Keratinocyte (primary cell): ENCODE measurements around the gene ZCCHC3. TPM values are rescaled to one million over a fixed set of nuclear protein-coding genes. Genes with fewer than 3 reads are reported as not detected.

Experiments used
- DNase-seq: peaks from one replicate; pipeline ENCODE4 v3.0.0-alpha.2; 2011; ENCODE audit warnings: low read depth, missing footprints, low spot score
- FAIRE-seq: peaks from 2 replicates; lab custom pipeline; 2011; peaks lifted over from hg19 to GRCh38; lab: Jason Lieb, UNC
- H2AFZ ChIP-seq: 2 replicates; pipeline ENCODE4 v1.6.0; 2012; ENCODE audit warnings: low read length, control low read depth, inconsistent platforms; ENCODE audit not compliant: control insufficient read depth
- H3K27ac ChIP-seq: 2 replicates; pipeline ENCODE4 v1.5.1; 2011; ENCODE audit warnings: low read length; ENCODE audit not compliant: control insufficient read depth, insufficient read depth
- H3K27me3 ChIP-seq: 3 replicates; pipeline ENCODE4 v1.6.0; 2011; ENCODE audit warnings: low read length; ENCODE audit not compliant: control insufficient read depth, insufficient read depth; ENCODE audit errors: extremely low read depth
- H3K36me3 ChIP-seq, 2 experiments: 2 replicates in 1 of 2; 3 replicates in 1 of 2; pipeline ENCODE4 v1.5.1; 2011; ENCODE audit warnings: low read length in 2 of 2, mild to moderate bottlenecking in 1 of 2; ENCODE audit not compliant: control insufficient read depth in 2 of 2, insufficient read depth in 2 of 2; ENCODE audit errors: extremely low read depth in 1 of 2
- H3K4me1 ChIP-seq: 3 replicates; pipeline ENCODE4 v1.5.1; 2011; ENCODE audit warnings: low read length; ENCODE audit not compliant: control insufficient read depth, insufficient read depth; ENCODE audit errors: extremely low read depth
- H3K4me2 ChIP-seq: 3 replicates; pipeline ENCODE4 v1.6.0; 2011; ENCODE audit warnings: low read depth, low read length; ENCODE audit not compliant: control insufficient read depth, insufficient read depth; ENCODE audit errors: extremely low read depth
- H3K4me3 ChIP-seq, 3 experiments: fragments of 200-600 bp in 1 of 3; sonication (generic) in 1 of 3; 2 replicates in 2 of 3; 3 replicates in 1 of 3; pipeline ENCODE4 v1.5.1; 2011 to 2016; ENCODE audit warnings: low read length in 3 of 3, mild to moderate bottlenecking in 3 of 3, control low read depth in 2 of 3, inconsistent platforms in 1 of 3, low read depth in 1 of 3, mixed read lengths in 1 of 3, mixed run types in 1 of 3, moderate library complexity in 1 of 3; ENCODE audit not compliant: control insufficient read depth in 2 of 3, insufficient read depth in 2 of 3; ENCODE audit errors: extremely low read depth in 1 of 3
- H3K79me2 ChIP-seq: 2 replicates; pipeline ENCODE4 v1.6.0; 2012; ENCODE audit warnings: low read length; ENCODE audit not compliant: control insufficient read depth, insufficient read depth
- H3K9ac ChIP-seq: 3 replicates; pipeline ENCODE4 v1.6.0; 2011; ENCODE audit warnings: low read length; ENCODE audit not compliant: control insufficient read depth, insufficient read depth; ENCODE audit errors: extremely low read depth
- H3K9me1 ChIP-seq: 3 replicates; pipeline ENCODE4 v1.6.0; 2011; ENCODE audit warnings: low read length; ENCODE audit not compliant: control insufficient read depth, insufficient read depth; ENCODE audit errors: extremely low read depth
- H3K9me3 ChIP-seq: 2 replicates; pipeline ENCODE4 v1.5.1; 2012; ENCODE audit warnings: low read depth, low read length; ENCODE audit not compliant: control insufficient read depth
- H4K20me1 ChIP-seq: 3 replicates; pipeline ENCODE4 v1.6.0; 2011; ENCODE audit warnings: low read length; ENCODE audit not compliant: control insufficient read depth, insufficient read depth; ENCODE audit errors: extremely low read depth
- CTCF ChIP-seq, 3 experiments: IDR thresholded peaks in 1 of 3; conservative IDR thresholded peaks in 1 of 3; optimal IDR thresholded peaks in 1 of 3; 2 replicates in 2 of 3; 3 replicates in 1 of 3; pipeline versions ENCODE3 to v1.5.1; 2011; ENCODE audit warnings: low read length in 3 of 3, mild to moderate bottlenecking in 3 of 3, moderate library complexity in 2 of 3, control low read depth in 1 of 3, inconsistent platforms in 1 of 3; ENCODE audit not compliant: insufficient read depth in 2 of 3; ENCODE audit errors: extremely low read depth in 1 of 3
- EZH2 ChIP-seq: IDR thresholded peaks from one replicate; pipeline ENCODE4 v1.6.1; 2012; ENCODE audit warnings: inconsistent platforms, mild to moderate bottlenecking, low read length, moderate library complexity
- dilution Hi-C: fragments of 300-500 bp; cut with MboI; formaldehyde crosslinking; loops from one replicate; pipeline ENCODE4 v1.7.0; 2020; ENCODE audit warnings: low sequenced_read_pairs; ENCODE audit not compliant: extremely low pct_ligation_motif_present
- polyA plus RNA-seq, 5 experiments: library from polyadenylated mRNA; depleted of rRNA in 3 of 5; stranded (reverse) in 3 of 5; stranded (forward) in 1 of 5; unstranded in 1 of 5; fragments of >200 nt; gene quantifications; 1 replicate in 1 of 5; 2 replicates in 3 of 5; 3 replicates in 1 of 5; pipeline versions ENCODE4 v1.2.1 to v1.2.3, GENCODE V29; 2011 to 2012; ENCODE audit warnings: missing spikeins in 2 of 5, low read depth in 1 of 5, low replicate concordance in 1 of 5

ZCCHC3 gene
- polyA plus RNA-seq, 1 donor (not counting 4 experiments of a cell fraction or from before 2014, with no cell fraction given): 5.7 TPM

GRCh38 chr20:308427-309038 lies 11.2 kb downstream of the ZCCHC3 start:
- Histone ChIP-seq H3K27ac (peak overlapping the region; percentile 74), H3K4me3 (no peak overlapping the region), H3K9ac (peak overlapping the region; percentile 34), H3K36me3 (no peaks in the 10 kb centered on the region), H4K20me1 (no peaks in the 10 kb centered on the region), H2AFZ (no peak overlapping the region), H3K27me3 (no peaks in the 10 kb centered on the region), H3K9me1 (no peaks in the 10 kb centered on the region), H3K9me3 (peaks cover 2% of the 10 kb centered on the region), H3K4me2 (no peak overlapping the region), H3K4me1 (peaks cover 38% of the 10 kb centered on the region), H3K79me2 (no peaks in the 10 kb centered on the region)
- TF ChIP-seq EZH2 (no peak), CTCF (optimal IDR thresholded peaks at IDR 0.05 in 1 of 3, IDR thresholded peaks at IDR 0.05 in 1 of 3, conservative IDR thresholded peaks at IDR 0.05 in 1 of 3; ENCODE audit: extremely low read depth in 1 of 3, insufficient read depth in 2 of 3, low read length in 3 of 3) (no peak)
- DNase-seq: peak; percentile 88
- peak; percentile 97 for FAIRE-seq
- dilution Hi-C loops: no loop called here

- no peak for FAIRE-seq
- no peaks in the 10 kb centered on the region for H3K79me2 ChIP-seq
- dilution Hi-C loops: no loop called here
- no peaks in the 10 kb centered on the region for H3K27me3 ChIP-seq
- peaks cover 2% of the 10 kb centered on the region for H3K9me3 ChIP-seq
- peak overlapping the region; percentile 74 for H3K27ac ChIP-seq
- H3K4me3 ChIP-seq: no peak overlapping the region
- no peaks in the 10 kb centered on the region for H3K36me3 ChIP-seq
- H3K4me2 ChIP-seq: peak overlapping the region; percentile 37
- no peak overlapping the region for H2AFZ ChIP-seq
- peaks cover 4% of the 10 kb centered on the region for H3K9me1 ChIP-seq
- peak overlapping the region; percentile 44 for H3K9ac ChIP-seq
- peaks cover 2% of the 10 kb centered on the region for H4K20me1 ChIP-seq
- no peak for TF ChIP-seq CTCF (optimal IDR thresholded peaks at IDR 0.05 in 1 of 3, IDR thresholded peaks at IDR 0.05 in 1 of 3, conservative IDR thresholded peaks at IDR 0.05 in 1 of 3; ENCODE audit: extremely low read depth in 1 of 3, insufficient read depth in 2 of 3, low read length in 3 of 3)
- TF ChIP-seq EZH2: no peak
- H3K4me1 ChIP-seq: peaks cover 46% of the 10 kb centered on the region
- no peak for DNase-seq
These were observed 12.0 kb downstream of the ZCCHC3 start for GRCh38 chr20:309306-309840.
